GM18858 (cell line): ENCODE results near the gene FOXO3.

ENCODE experiments used
- ATAC-seq: cut with Tn5 transposase; IDR thresholded peaks from one replicate; pipeline ENCODE4 v1.9.1; 2021; ENCODE audit not compliant: unreplicated experiment

Gene FOXO3

DNA sequence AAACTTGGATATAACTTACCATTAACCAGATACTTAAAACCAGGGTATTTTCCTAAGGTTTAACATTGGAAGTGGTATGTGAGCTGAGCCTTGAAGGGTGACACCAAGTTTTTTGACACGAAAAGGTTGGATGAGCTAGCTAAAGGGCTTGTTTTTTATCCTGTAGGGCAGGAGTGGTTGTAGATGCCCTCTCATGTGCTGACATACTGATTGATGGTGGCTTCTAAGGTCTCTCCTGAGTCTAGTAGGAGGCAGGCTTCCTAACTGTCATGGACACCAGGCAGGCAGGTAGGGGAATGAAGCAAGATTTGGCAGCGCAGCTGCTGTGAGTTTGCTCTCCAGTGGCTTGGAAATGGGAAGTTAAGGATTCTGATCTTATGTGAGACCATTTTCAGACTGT, 66.1 kb downstream of the FOXO3 start:
- ATAC-seq: no peak

DNA sequence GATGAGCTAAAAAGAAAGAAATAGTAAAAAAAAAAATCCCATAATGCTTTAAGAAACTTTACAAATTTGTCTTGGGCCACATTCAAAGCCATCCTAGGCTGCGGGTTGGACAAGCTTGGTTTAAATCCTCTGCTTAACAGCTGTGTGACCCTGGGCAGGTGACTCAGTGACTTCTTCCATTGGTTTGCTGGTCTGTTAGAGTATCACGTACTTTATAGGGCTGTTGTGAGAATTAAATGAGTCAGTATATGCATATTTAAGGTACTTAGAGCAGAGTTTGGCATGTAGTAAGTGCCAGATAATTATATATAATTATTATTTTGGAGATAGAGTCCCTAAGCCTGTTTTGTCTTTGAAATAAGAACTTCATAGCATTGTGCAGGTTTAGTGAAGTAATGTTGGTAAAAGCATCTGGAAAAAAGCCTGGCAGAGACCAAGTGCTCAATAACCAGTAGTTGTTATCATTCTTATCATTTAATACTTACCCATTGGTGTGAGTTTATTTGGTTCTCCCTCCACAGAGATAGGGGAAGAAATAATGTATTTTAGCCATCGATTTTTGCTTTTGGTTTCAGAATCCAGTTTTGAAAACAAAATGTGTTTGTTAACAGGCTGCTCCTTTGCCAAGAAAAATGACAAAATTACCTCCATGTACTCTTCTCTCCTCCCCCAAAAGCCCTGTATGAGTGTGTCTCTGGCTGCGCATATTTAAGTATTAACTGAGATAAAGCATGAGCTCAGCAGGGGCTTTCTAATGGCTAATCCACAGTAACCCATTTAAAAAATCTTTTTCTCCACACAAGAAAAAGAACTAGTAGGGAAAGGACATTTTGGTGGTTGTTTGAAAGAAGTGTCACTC, 67.2 kb downstream of the FOXO3 start:
- ATAC-seq: no peak

DNA sequence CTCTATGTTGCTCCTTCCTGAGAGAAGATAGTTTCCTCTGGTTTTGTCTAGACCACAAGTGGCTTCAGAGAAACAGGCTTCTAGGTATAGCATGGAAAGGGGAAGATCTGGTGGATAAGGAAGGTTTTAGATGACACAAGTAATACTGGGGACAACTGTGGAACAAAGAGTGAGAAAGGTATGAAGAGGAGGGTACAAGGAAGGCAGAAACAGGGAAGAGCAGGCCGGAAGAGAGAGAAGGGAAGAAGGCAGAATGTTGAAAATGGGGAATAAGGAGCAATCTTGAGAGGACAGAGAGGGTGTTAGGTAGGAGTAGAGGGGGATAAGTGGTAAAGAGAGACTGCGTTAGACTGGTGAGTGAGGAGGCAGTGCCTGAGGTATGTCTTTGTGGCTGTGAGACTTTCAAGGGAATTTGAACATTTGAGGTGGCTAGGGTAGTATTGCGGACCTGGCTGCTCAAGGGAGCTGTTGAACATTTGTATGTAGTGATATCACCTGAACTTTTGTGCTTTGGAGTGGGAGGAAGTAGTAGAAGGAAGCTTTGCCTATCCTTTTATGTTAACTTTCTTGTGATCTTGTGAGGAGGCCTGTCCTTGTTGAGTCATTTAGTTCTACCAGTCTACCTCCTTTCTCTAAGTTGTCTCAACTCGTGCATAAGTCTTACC, 69.5 kb downstream of the FOXO3 start:
- no peak for ATAC-seq

DNA sequence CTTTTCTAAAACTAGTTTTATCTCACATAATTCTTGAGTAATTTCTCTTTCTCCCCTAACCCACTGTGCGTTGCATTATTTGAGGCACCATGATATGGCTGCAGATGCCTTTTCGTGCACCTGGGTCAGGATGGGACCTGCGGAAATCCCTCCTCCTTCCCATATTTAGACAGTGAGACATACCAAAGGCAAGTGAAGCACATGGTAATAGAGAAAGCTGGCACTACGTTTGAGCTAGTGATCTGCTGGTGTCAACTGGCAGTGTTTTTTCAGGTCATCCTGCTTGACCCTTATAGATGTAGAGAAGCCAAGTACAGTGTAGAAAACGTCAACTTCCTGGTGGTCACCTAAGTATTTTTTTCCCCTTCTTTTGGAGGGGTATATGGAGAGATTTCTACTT, 71.7 kb downstream of the FOXO3 start:
- ATAC-seq: no peak

DNA sequence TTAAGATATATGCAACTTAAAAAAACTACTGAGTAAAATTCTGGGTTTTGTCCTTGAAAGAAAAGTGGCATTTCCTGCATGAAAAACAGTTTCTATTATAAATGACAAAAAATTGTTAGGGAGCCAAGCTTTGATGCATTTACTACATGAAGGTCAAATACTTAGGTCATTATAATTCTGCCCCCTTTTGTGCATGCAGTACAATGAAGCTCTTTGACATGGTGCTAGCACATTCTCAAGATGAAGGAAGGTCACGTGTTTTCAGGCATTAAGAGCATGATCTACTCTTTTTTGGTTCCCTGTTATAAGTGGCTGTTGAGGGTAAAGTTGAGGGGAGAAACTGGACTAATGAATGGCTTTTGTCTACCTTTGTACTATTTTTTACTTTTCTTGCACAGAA, 72.7 kb downstream of the FOXO3 start:
- no peak for ATAC-seq

DNA sequence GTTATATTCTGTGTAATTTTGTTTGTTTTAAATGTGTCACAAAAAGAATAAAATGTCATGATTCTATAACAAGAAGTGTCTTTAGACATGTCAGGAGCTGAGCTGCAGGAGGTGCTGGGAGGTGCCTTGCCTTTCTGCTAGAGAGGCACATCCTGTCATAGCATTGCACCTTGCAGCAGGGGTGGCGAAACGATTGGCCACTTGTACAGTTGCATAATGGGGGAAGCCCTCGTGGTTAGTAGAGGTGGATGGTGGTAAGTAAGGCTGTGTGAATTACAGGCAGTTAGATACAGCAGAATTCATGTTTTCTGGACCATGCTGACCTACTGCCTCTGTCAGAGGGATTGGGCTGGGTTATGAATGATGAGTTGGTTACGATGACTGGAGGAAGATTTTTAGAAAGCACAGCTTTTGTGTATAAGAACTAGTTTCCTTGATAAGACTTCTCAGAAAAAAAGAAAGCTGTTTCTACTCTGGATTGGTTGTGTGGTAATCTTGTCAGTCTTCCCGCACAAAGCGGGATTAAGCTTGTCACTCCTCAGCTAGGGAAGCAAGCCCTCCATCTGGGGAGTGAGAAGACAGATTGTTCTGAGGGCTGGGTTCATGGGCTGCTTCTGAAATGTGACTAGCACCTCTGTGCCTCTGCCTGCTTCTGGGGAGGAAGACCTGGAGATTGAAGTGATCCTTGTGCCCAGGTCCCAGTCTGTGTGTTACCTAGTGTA, 74.9 kb downstream of the FOXO3 start:
- ATAC-seq: no peak

DNA sequence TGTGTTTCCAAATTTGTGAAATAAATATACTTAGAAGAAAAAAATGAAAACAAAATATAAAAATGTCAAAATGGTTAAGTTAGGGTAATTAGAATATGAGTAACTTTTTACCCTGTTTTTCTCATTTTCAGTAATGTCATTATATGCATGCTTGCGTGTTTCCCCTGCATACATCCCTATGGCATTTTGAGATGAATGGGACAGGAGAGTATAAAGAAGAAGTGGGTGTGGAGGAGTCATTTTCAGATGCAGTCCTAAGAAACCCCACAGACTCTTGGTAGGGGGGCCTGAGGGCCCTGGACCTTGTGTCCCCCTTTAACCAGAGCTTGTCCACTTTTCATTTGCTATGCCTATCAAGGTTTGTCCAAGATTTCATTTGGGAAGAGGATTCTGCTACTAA, 77.2 kb downstream of the FOXO3 start:
- no peak for ATAC-seq

DNA sequence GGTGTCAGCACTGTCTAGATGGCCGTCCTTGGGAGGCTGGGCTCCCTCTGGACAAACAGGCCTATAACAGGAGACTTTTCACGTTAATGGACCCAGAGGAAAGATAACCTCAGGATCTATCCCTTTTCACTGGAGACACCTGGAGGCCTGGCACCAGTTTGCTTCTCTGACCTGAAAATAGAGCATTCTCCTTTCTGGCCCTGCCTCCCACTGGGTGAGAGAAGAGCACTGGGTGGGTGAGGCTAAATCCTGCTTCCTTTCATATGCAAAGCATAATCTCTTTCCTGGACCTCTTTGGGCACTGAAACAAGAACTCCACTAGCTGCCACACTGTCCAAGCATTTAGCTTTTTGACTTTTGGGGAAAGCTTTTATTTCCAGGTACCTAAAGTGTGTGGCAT, 78.3 kb downstream of the FOXO3 start:
- ATAC-seq: no peak

DNA sequence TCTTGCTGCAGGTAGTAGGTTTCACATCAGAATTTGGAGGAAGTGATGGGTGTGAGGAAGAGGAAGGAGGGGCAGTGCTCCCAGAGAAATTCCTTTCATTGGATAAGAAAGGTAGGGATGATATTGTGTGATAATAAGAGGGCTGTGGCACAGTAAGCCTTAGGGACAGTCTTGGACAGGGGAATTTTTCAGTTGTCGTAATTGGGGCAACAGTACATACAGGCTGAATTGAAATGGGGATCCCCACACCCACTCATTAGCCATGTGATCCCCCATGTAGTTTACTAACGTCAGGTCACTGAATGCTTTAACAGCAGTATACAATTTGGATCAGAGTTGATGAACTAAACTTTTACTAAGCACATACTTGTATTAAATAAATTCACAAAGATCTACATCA, 79.4 kb downstream of the FOXO3 start:
- no peak for ATAC-seq

DNA sequence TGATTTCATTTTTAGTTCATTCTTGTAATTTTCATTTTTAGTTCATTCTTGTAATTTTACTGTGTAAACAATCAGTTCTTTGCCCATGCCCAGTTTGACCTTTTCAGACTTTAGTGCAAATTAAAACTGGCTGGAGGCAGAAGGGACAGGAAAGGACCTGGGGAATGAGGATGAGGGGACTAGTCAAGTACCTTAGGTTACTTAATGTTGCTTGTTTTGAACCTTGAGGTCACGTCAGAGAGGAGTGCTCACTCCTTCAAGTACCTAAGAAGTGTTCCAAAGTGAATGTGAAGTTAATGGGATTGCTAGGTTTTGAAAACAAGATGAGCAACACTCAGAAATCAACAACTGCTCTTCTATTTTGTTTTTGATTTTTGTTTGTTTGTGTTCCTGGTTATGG, 82.5 kb downstream of the FOXO3 start:
- ATAC-seq: no peak

DNA sequence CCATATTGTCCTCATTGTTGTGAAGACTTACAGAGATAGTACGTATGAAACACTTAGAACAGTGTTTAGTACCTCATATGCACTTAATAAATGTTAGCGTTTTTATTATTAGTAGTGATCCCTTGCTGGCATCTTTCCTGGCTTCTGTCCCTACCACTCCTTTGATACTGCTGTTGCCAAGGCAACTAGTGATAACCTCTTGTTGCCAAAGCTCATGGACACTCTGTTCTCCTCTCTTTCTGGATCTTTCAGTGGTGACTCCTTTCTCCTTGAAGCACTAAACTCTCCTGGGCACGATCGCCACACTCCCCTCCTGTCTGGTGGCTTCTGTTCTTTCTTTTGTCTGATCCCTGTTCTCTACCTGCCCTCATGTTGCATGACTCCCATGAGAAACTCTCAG, 83.5 kb downstream of the FOXO3 start:
- no peak for ATAC-seq

DNA sequence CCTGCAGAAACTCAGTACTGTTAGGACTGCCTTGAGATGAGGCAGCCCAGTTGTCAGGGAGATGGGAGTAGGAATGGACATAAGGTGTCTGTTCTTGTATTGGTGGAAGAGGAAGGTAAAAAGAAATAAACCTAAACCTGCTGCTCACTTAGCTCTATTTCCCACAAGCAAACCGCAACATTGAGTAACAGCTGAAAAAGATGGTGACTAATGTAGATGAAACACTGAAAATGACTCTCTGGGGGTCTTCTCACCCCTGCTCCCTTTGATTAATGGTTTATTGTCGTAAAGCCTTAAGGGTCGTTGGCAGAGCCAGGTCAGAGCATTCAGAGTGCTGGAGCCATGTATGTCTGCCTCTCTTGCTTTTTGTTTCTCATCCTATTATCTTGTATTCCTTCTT, 87.5 kb downstream of the FOXO3 start:
- ATAC-seq: no peak

DNA sequence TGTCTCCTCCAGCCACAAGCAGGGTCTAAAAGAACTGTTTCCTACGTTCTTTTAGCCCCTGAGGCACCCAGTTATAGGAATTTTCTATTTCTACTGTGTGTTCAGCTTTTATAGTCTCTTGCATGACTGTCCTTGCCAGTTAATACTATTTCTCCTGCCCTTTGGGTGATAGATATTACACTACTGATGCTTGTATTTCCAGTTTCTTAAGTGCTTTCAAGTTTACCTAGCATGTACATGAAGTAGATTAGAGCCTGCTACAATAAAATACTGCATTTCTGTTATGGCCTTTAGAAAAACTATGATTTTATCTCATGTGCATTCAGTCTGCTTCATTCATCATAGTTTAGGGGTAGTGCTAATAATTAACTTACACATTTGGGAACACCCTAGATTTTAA, 89.6 kb downstream of the FOXO3 start:
- no peak for ATAC-seq

DNA sequence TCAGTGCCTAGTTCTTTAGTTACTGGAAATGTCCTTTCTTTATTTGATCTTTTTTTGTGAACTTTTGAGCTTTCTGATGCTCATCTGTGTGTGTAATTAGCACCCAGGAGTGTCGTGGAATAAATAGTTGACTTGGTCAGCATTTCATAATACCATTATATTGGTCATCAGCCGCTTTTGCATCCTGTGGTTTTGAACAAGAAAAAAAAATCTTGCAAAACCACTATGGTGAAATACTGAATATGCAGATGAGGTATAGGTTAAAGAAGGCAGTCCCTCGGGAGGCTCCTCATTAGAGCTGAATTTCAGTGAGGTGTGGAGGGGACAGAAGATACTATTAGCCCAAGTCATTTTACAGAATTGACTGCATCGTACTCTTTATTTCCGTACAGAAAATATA, 90.1 kb downstream of the FOXO3 start:
- ATAC-seq: no peak

DNA sequence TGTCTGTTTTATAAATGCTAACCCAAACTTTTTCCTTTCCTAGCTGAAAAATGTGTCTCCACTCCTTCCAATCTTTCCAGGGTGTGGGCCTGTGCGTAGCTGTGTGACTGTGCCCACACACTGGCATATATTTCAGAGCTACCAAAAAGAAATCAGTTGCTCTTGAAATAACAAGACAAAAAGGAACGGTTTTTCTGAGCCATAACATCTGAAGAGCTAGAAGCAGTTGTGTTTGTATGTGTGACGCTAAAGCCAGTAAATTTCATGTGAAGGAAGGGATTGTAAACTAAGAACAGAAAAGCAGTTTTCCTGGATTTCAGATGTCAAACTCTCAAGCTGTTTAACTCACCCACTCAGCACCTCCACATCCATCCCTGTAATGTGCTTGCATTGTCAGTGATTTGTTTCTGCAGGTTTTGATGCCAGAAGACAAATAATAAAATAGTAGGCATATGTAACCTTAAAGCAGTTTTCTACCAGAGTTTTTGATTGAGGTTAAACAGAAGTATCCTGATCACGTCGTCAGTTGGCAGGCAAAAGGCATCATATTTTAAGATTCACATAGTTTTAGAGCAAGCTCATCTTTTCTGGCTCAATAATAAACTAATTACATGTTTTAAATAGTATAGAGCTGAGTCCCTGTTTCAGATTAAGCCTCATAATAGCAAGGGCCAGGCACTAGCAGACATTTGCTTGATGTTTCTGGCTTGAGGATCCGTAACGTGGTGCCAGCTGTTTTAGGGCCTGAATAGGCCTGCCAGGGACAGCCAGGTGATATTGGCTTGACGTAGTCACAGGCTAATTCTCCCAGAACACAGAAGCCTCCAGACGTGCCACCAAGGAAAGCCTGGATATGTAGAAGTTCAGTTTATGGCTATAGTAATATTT, 90.9 kb downstream of the FOXO3 start:
- ATAC-seq: no peak

DNA sequence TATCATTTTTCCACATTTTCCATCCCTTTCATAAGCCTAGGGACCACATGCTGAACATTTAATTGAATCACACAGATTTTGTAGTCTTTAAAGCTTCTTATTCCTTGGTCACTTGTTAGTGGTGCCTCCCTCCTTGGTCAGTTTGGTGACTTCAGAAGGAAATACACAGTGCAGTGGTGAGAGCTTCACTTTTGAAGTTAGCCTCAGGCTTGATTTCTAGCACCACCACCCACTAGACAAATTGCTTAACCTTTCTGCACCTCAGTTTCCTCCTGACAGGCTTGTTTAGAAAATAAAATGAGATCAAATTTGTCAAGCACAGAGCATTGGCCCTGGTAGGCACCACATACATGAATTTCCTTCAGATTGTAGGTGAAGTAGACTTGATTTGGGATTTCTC, 91.7 kb downstream of the FOXO3 start:
- ATAC-seq: no peak

DNA sequence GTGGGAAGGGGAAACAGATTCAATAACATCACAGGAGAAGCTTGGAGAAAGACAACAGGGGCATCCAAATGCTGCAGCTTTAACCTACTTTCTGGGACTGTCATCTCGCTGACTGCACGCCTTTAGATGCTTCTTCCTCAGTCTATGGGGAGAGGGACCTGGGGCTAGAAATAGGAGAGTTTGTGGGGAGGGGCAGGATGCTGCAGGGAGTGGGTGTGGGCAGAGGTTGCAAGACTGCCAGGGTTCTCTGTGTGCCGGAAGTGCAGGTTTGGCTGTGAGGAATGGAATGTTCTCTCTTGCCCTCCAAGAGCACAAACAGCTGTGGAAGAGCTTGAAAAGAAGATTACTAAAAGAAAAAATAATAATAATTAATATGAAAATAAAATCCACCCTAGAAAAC, 93.2 kb downstream of the FOXO3 start:
- no peak for ATAC-seq

DNA sequence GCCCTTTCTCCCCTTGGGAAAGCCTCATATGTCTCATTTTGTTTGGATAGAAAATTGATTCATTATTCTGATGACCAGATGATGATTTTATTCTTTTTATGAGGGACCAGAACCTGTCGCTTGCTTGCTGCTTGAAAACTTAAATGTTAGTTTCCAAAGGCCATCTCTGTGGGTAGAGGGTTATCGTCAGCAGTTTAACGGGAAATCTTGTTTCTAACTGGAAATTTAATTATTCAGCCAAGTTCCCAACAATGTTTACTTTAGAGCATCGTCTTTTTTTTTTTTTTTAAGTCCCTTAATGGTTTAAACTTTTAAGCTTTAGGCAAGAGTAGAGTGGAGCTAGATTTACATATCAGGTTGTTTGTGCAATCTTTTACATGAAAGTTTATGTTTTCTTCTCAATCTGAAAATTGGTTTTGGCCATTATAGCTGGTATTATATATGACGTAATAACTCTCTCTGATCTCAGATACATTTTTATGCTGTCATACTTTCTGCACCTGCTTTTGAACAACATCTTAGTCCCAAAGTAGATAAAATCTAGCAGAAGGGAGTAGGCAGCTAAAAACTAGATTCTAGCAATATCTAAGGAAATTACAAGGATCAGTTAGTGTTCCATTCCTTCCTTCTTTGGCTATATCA, 93.9 kb downstream of the FOXO3 start:
- ATAC-seq: no peak

DNA sequence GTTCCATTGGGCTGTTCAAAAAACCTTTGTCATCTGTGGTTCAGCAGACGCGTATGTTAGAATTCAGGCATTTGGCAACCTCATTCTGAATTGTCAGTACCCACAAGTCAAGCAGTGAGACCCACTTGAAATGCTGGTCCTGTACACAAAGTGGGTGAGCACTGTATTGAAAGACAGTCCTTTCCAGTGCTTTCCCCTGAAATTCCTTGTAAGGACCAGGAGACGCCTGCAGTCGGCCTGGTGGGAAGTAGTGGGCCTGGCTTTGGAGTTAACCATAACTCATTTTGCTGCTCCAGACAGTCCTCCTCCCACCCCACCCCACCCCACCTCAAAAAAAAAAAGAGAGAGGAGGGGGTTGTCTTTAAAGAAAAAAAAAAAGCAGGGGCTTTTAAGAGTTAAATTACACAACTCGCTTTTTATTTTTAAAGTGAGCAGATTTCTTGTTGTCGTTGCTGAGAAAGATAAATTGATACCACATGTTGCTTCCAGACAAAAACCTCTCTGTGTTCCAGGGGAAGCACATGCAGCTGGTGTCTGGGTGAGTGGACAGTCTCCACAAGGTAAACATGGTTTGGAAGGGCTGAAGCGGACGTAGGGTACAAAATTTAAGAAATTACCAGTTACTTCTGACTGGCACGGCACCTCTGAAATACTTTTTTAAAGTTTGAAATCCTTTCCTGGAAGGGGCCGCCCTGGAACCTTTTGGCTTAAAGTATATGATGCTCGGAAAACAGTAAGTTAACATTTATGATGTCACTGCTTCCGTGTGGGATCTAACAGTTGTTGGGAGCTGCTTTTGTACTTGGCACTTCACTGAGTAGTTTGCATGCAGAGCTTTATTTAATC, 95.3 kb downstream of the FOXO3 start:
- ATAC-seq: no peak

DNA sequence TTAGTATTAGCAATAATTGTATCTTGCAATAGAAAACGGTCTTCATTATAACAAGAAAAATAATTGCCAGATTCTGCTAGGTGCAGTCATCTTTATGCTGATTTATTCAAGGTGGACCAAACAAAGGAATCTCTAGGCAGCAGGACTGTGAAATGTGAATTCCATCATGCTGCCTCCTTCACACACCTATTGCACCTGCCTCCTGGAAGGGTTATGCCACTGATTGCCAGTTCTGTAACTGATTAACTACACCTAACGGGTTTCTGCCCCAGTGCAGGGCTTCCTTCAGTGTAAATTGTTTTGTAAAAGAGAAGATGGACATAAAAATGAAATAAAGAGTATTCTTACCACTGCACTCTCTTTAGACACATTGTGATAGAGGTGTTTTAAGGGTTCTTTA, 96.1 kb downstream of the FOXO3 start:
- no peak for ATAC-seq
